Neuron (in vitro differentiated cells): ENCODE results near the gene ARSK.

Experiments used
- H2AFZ ChIP-seq: one replicate; pipeline ENCODE4 v1.6.1; 2013; ENCODE audit warnings: low read depth, mild to moderate bottlenecking, inconsistent platforms, low read length, moderate library complexity
- H3K27me3 ChIP-seq: one replicate; pipeline ENCODE4 v1.6.1; 2013; ENCODE audit warnings: low read length; ENCODE audit not compliant: insufficient read depth
- H3K36me3 ChIP-seq: one replicate; pipeline ENCODE4 v1.6.1; 2013; ENCODE audit warnings: low read length; ENCODE audit not compliant: insufficient read depth
- H3K4me1 ChIP-seq: one replicate; pipeline ENCODE4 v1.6.1; 2013; ENCODE audit warnings: low read length; ENCODE audit not compliant: insufficient read depth
- H3K4me3 ChIP-seq: 2 replicates; pipeline ENCODE4 v1.5.1; 2013; ENCODE audit warnings: mild to moderate bottlenecking, low read length, moderate library complexity
- H3K9me3 ChIP-seq: one replicate; pipeline ENCODE4 v1.6.1; 2013; ENCODE audit warnings: low read length

ARSK gene

DNA sequence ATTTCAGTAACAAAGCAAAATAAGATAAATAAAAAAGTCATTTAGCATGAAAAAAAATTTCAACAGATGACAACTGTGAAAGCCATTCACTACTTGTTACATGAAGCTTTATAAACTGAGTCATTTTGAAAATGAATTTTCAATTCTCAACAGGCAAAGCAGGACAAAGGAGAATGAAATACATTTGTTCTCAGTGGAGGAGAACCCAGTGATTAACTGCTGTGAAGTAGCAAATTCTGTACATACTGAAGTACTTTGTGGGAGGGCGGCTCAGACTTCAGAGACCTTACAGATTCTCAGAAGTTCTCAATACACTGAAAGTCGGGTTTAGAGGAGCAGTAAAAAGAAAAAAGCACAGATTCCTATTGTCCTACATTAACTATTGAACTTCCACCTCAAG is 21.8 kb upstream of the ARSK start:
- Histone ChIP-seq H3K4me3 (no peak overlapping the region), H3K36me3 (peaks cover 48% of the 10 kb centered on the region)

GRCh38 chr5:95533761-95534160 is 21.1 kb upstream of the ARSK start:
- no peaks in the 10 kb centered on the region for H3K27me3 ChIP-seq
- peaks cover 48% of the 10 kb centered on the region for H3K36me3 ChIP-seq
- H3K4me1 ChIP-seq = no peaks in the 10 kb centered on the region
- H3K4me3 ChIP-seq = no peak overlapping the region
- no peaks in the 10 kb centered on the region for H3K9me3 ChIP-seq
- no peak overlapping the region for H2AFZ ChIP-seq

More for the DNA sequence above, 21.8 kb upstream of the ARSK start:
- Histone ChIP-seq H3K27me3 (no peaks in the 10 kb centered on the region), H3K4me1 (no peaks in the 10 kb centered on the region), H2AFZ (no peak overlapping the region), H3K9me3 (no peaks in the 10 kb centered on the region)

DNA sequence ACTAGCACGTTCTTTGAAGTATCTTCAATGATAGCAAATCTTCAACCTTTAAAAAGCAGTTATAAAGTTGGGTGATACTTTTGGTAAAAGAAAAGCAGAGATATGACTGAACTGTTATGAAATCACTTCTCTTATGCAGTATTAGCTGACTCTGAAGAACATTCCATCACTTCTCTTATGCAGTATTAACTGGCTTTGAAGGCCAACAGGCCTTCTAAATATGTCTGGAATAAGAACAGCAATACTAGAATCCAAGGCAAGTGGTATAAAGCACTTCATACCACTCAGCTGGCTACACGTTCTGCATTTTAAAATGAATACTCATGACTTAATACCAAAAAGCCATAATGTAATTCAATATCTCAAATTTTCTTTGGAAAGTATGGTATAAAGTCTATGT is 17.4 kb upstream of the ARSK start:
- Histone ChIP-seq H2AFZ (no peak overlapping the region), H3K9me3 (no peaks in the 10 kb centered on the region), H3K27me3 (no peaks in the 10 kb centered on the region), H3K4me3 (no peak overlapping the region), H3K4me1 (no peaks in the 10 kb centered on the region), H3K36me3 (peaks cover 56% of the 10 kb centered on the region)

GRCh38 chr5:95543017-95543705 is 11.7 kb upstream of the ARSK start:
- H3K27me3 ChIP-seq = no peaks in the 10 kb centered on the region
- no peaks in the 10 kb centered on the region for H3K9me3 ChIP-seq
- H2AFZ ChIP-seq = no peak overlapping the region
- H3K4me1 ChIP-seq = no peaks in the 10 kb centered on the region
- no peak overlapping the region for H3K4me3 ChIP-seq
- peaks cover 71% of the 10 kb centered on the region for H3K36me3 ChIP-seq

- Histone ChIP-seq H3K27me3 (no peaks in the 10 kb centered on the region), H3K4me3 (no peak overlapping the region), H3K4me1 (peaks cover 4% of the 10 kb centered on the region), H3K9me3 (no peaks in the 10 kb centered on the region), H3K36me3 (peaks cover 50% of the 10 kb centered on the region), H2AFZ (no peak overlapping the region)
Observed at GRCh38 chr5:95549030-95549429, 5.9 kb upstream of the ARSK start.

GRCh38 chr5:95554331-95554646 is 612 bp upstream of the ARSK start:
- Histone ChIP-seq H3K4me3 (peak overlapping the region; percentile 94), H3K36me3 (peaks cover 15% of the 10 kb centered on the region), H3K9me3 (no peaks in the 10 kb centered on the region), H3K4me1 (peaks cover 15% of the 10 kb centered on the region), H3K27me3 (no peaks in the 10 kb centered on the region), H2AFZ (peak overlapping the region; percentile 71)

- no peaks in the 10 kb centered on the region for H3K9me3 ChIP-seq
- peaks cover 15% of the 10 kb centered on the region for H3K4me1 ChIP-seq
- peak overlapping the region; percentile 94 for H3K4me3 ChIP-seq
- H2AFZ ChIP-seq = peak overlapping the region; percentile 76
- H3K36me3 ChIP-seq = peaks cover 7% of the 10 kb centered on the region
- H3K27me3 ChIP-seq = no peaks in the 10 kb centered on the region
Observed at GRCh38 chr5:95555553-95555952, 652 bp downstream of the ARSK start.

DNA sequence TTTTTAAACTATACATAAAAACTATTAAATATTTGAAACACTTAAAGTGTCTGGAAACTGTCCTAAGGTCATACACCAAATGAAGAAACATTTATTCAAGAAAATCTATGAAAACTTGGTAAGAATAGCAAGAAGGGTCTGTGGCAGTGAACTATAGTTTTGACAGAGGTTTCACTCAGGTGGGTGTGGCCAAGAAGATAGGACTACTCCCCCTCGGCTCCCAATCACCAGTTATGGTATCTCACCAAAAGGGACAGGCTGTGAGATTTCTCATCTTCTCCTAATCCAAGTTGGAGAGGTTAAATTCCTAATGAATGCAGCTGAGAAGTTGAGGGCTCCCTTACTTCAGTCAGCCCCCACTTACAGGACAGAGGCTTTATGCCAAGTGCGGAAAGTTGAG is 2.9 kb downstream of the ARSK start:
- no peak overlapping the region for H2AFZ ChIP-seq
- H3K27me3 ChIP-seq = no peaks in the 10 kb centered on the region
- H3K9me3 ChIP-seq = no peaks in the 10 kb centered on the region
- H3K36me3 ChIP-seq = no peaks in the 10 kb centered on the region
- H3K4me1 ChIP-seq = peaks cover 15% of the 10 kb centered on the region
- H3K4me3 ChIP-seq = no peak overlapping the region

- Histone ChIP-seq H3K36me3 (no peaks in the 10 kb centered on the region), H3K9me3 (no peaks in the 10 kb centered on the region), H3K4me1 (no peaks in the 10 kb centered on the region), H2AFZ (no peak overlapping the region), H3K27me3 (no peaks in the 10 kb centered on the region), H3K4me3 (no peak overlapping the region)
Observed at GRCh38 chr5:95562282-95562681, 7.4 kb downstream of the ARSK start.

DNA sequence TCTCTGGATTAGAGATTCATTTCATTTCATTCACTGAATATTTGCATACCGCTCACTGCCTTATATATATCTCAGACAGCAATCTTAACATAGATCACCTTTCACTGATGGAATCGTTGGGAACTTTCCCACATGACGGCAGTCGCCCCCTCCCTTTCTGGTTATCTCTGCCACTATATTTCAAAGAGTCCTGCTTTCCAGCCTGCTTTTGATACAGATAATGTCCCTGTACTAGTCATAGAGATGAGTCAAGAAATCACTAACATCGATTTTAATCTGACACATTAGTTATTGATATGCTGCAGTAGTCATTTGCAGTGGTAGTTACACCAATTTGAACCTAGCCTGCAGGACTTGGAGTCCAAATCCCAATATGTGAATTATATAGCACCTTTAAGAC is 8.5 kb downstream of the ARSK start:
- no peaks in the 10 kb centered on the region for H3K27me3 ChIP-seq
- no peaks in the 10 kb centered on the region for H3K36me3 ChIP-seq
- no peaks in the 10 kb centered on the region for H3K9me3 ChIP-seq
- no peak overlapping the region for H3K4me3 ChIP-seq
- H2AFZ ChIP-seq = no peak overlapping the region
- H3K4me1 ChIP-seq = no peaks in the 10 kb centered on the region

- H3K9me3 ChIP-seq = no peaks in the 10 kb centered on the region
- H3K4me1 ChIP-seq = no peaks in the 10 kb centered on the region
- H3K36me3 ChIP-seq = no peaks in the 10 kb centered on the region
- no peaks in the 10 kb centered on the region for H3K27me3 ChIP-seq
- H2AFZ ChIP-seq = no peak overlapping the region
- no peak overlapping the region for H3K4me3 ChIP-seq
Observed at GRCh38 chr5:95564450-95564849, 9.5 kb downstream of the ARSK start.

GRCh38 chr5:95565280-95565920 is 10.5 kb downstream of the ARSK start:
- no peaks in the 10 kb centered on the region for H3K27me3 ChIP-seq

DNA sequence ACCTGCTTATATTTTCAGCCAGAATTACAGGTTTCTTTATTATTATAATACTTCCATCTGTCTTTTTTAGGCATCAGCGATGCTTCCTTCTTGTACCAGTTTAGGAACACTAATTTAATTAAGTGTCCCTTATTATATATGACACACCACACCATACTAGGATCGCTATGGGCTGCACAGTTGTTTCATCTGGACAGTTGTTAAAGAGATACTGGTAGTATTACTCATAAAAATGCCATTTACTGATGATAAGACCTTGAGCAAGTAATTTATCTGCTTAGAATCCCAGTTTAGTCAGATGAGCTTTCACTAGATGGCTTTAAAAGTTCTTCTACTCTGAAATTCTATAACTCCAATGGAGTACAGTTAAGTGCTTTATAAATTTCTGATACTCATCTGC is 17.1 kb downstream of the ARSK start:
- H3K27me3 ChIP-seq = no peaks in the 10 kb centered on the region
- no peaks in the 10 kb centered on the region for H3K36me3 ChIP-seq
- no peaks in the 10 kb centered on the region for H3K9me3 ChIP-seq
- no peaks in the 10 kb centered on the region for H3K4me1 ChIP-seq
- no peak overlapping the region for H2AFZ ChIP-seq
- H3K4me3 ChIP-seq = no peak overlapping the region

More at GRCh38 chr5:95565280-95565920, 10.5 kb downstream of the ARSK start:
- Histone ChIP-seq H3K4me1 (no peaks in the 10 kb centered on the region), H3K36me3 (no peaks in the 10 kb centered on the region), H2AFZ (no peak overlapping the region), H3K9me3 (no peaks in the 10 kb centered on the region), H3K4me3 (no peak overlapping the region)

DNA sequence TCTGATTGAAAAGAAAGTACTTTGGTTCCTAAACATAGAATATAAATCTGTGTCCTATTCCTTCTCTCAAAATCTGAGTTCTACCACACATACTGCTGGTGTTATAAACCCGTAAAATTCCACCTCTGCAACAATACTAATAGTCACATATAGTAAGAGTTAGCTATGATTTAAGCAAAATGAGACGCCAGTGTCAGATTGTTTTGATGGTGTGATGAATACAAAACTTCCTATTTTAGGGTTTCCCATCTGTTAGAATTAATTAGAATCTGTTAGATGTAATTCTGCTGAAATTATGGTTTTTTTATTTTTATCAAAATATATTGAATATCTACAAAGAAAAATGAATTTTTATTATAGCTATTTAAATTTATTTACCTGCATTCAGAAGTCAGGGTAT is 26.7 kb downstream of the ARSK start:
- Histone ChIP-seq H2AFZ (no peak overlapping the region), H3K9me3 (no peaks in the 10 kb centered on the region)

More for the DNA sequence above, 26.7 kb downstream of the ARSK start:
- no peak overlapping the region for H3K4me3 ChIP-seq
- H3K27me3 ChIP-seq = no peaks in the 10 kb centered on the region
- no peaks in the 10 kb centered on the region for H3K4me1 ChIP-seq
- H3K36me3 ChIP-seq = no peaks in the 10 kb centered on the region
